Astrocyte (in vitro differentiated cells and primary cell): ENCODE measurements around the gene QSOX2. TPM values are rescaled to one million over a fixed set of nuclear protein-coding genes. Genes with fewer than 3 reads are reported as not detected.

Source experiments
- DNase-seq: peaks from one replicate; pipeline ENCODE4 v3.0.0-alpha.2; 2010; ENCODE audit warnings: low read depth
- FAIRE-seq: peaks from 2 replicates; lab custom pipeline; 2011; peaks lifted over from hg19 to GRCh38; lab: Jason Lieb, UNC
- H2AFZ ChIP-seq: 2 replicates; pipeline ENCODE4 v1.6.0; 2012; ENCODE audit warnings: low read depth, low read length, inconsistent platforms
- H3K27ac ChIP-seq: 2 replicates; pipeline ENCODE4 v1.5.1; 2011; ENCODE audit warnings: low read depth, low read length, inconsistent platforms
- H3K27me3 ChIP-seq: 2 replicates; pipeline ENCODE4 v1.6.0; 2011; ENCODE audit warnings: low read length, inconsistent platforms; ENCODE audit not compliant: insufficient read depth
- H3K36me3 ChIP-seq: 2 replicates; pipeline ENCODE4 v1.5.1; 2011; ENCODE audit warnings: low read length, inconsistent platforms; ENCODE audit not compliant: insufficient read depth
- H3K4me1 ChIP-seq: 2 replicates; pipeline ENCODE4 v1.5.1; 2011; ENCODE audit warnings: low read length, inconsistent platforms; ENCODE audit not compliant: insufficient read depth
- H3K4me2 ChIP-seq: 2 replicates; pipeline ENCODE4 v1.6.0; 2012; ENCODE audit warnings: low read length, inconsistent platforms
- H3K4me3 ChIP-seq: 2 replicates; pipeline ENCODE4 v1.5.1; 2011; ENCODE audit warnings: low read depth, mild to moderate bottlenecking, low read length, inconsistent platforms; ENCODE audit not compliant: insufficient read depth
- H3K79me2 ChIP-seq: 2 replicates; pipeline ENCODE4 v1.6.0; 2012; ENCODE audit warnings: mild to moderate bottlenecking, low read length, inconsistent platforms; ENCODE audit not compliant: insufficient read depth
- H3K9ac ChIP-seq: 2 replicates; pipeline ENCODE4 v1.6.0; 2012; ENCODE audit warnings: mild to moderate bottlenecking, low read length, inconsistent platforms
- H3K9me3 ChIP-seq: 2 replicates; pipeline ENCODE4 v1.5.1; 2012; ENCODE audit warnings: low read depth, mild to moderate bottlenecking, low read length, inconsistent platforms; ENCODE audit not compliant: insufficient read depth
- H4K20me1 ChIP-seq: 2 replicates; pipeline ENCODE4 v1.6.0; 2012; ENCODE audit warnings: low read length, inconsistent platforms; ENCODE audit not compliant: insufficient read depth
- H3K27ac Mint-ChIP-seq: one replicate; pipeline ENCODE4 v1.8.0; 2021; ENCODE audit warnings: mild to moderate bottlenecking, mixed read lengths; ENCODE audit not compliant: unreplicated experiment
- H3K27me3 Mint-ChIP-seq: one replicate; pipeline ENCODE4 v1.8.0; 2021; ENCODE audit warnings: low read depth, mixed read lengths; ENCODE audit not compliant: unreplicated experiment
- H3K36me3 Mint-ChIP-seq: one replicate; pipeline ENCODE4 v1.8.0; 2021; ENCODE audit warnings: low read depth, mixed read lengths; ENCODE audit not compliant: unreplicated experiment
- H3K4me1 Mint-ChIP-seq: one replicate; pipeline ENCODE4 v1.8.0; 2021; ENCODE audit warnings: low read depth, mixed read lengths; ENCODE audit not compliant: unreplicated experiment
- H3K4me3 Mint-ChIP-seq: one replicate; pipeline ENCODE4 v1.8.0; 2021; ENCODE audit warnings: mild to moderate bottlenecking, moderate library complexity, mixed read lengths; ENCODE audit not compliant: unreplicated experiment
- H3K9me3 Mint-ChIP-seq: one replicate; pipeline ENCODE4 v1.8.0; 2021; ENCODE audit warnings: mild to moderate bottlenecking, mixed read lengths; ENCODE audit not compliant: unreplicated experiment
- CTCF ChIP-seq: IDR thresholded peaks from 2 replicates; pipeline ENCODE4 v1.5.1; 2011; ENCODE audit warnings: low read depth, mild to moderate bottlenecking, inconsistent platforms, low read length, moderate library complexity; ENCODE audit not compliant: insufficient read depth
- EZH2 ChIP-seq: IDR thresholded peaks from 2 replicates; pipeline ENCODE4 v1.6.1; 2012; ENCODE audit warnings: mild to moderate bottlenecking, low read length, inconsistent platforms; ENCODE audit not compliant: insufficient read depth
- total RNA-seq: library from RNA; stranded (reverse); gene quantifications from 2 replicates; pipeline ENCODE4 v1.2.1, GENCODE V29; 2021

QSOX2 gene
- total RNA-seq, 1 donor from 2014 or later: 20.4 TPM

- Mint-ChIP-seq H3K36me3 (peaks cover 1% of the 10 kb centered on the region), H3K9me3 (no peaks in the 10 kb centered on the region), H3K4me1 (no peaks in the 10 kb centered on the region), H3K27ac (no peak overlapping the region), H3K4me3 (no peak overlapping the region), H3K27me3 (peaks cover 23% of the 10 kb centered on the region)
- FAIRE-seq (no peak), DNase-seq (no peak)
- Histone ChIP-seq H3K36me3 (no peaks in the 10 kb centered on the region), H3K79me2 (no peaks in the 10 kb centered on the region), H3K4me2 (no peak overlapping the region), H3K9ac (no peak overlapping the region), H2AFZ (no peak overlapping the region), H3K4me1 (no peaks in the 10 kb centered on the region), H4K20me1 (no peaks in the 10 kb centered on the region), H3K9me3 (no peaks in the 10 kb centered on the region), H3K27me3 (peaks cover 12% of the 10 kb centered on the region), H3K27ac (no peak overlapping the region), H3K4me3 (no peak overlapping the region)
- TF ChIP-seq EZH2: no peak
- no peak for TF ChIP-seq CTCF
Measured at GRCh38 chr9:136284311-136284710, 38.7 kb upstream of the QSOX2 start.

GRCh38 chr9:136283291-136284235 lies 38.0 kb upstream of the QSOX2 start:
- no peak overlapping the region for H3K27ac Mint-ChIP-seq
- H3K4me1 Mint-ChIP-seq: no peaks in the 10 kb centered on the region
- FAIRE-seq: no peak
- Histone ChIP-seq H4K20me1 (no peaks in the 10 kb centered on the region), H2AFZ (no peak overlapping the region), H3K4me3 (no peak overlapping the region), H3K4me1 (no peaks in the 10 kb centered on the region), H3K9me3 (no peaks in the 10 kb centered on the region), H3K79me2 (no peaks in the 10 kb centered on the region), H3K9ac (no peak overlapping the region), H3K27ac (no peak overlapping the region), H3K36me3 (no peaks in the 10 kb centered on the region), H3K4me2 (peak overlapping the region; percentile 38), H3K27me3 (peaks cover 12% of the 10 kb centered on the region)
- TF ChIP-seq CTCF: peak; percentile 50
- TF ChIP-seq EZH2: no peak
- H3K4me3 Mint-ChIP-seq: no peak overlapping the region
- peak; percentile 23 for DNase-seq
- no peaks in the 10 kb centered on the region for H3K9me3 Mint-ChIP-seq
- H3K27me3 Mint-ChIP-seq: peaks cover 28% of the 10 kb centered on the region
- H3K36me3 Mint-ChIP-seq: peaks cover 1% of the 10 kb centered on the region
